GM18520 (cell line): ENCODE measurements around the gene USP21.

Source experiments
- ATAC-seq: cut with Tn5 transposase; IDR thresholded peaks from one replicate; pipeline ENCODE4 v1.9.1; 2021; ENCODE audit not compliant: unreplicated experiment

The USP21 gene

GRCh38 chr1:161192476-161193465 is 33.5 kb downstream of the USP21 start:
- ATAC-seq: peak; percentile 46

DNA sequence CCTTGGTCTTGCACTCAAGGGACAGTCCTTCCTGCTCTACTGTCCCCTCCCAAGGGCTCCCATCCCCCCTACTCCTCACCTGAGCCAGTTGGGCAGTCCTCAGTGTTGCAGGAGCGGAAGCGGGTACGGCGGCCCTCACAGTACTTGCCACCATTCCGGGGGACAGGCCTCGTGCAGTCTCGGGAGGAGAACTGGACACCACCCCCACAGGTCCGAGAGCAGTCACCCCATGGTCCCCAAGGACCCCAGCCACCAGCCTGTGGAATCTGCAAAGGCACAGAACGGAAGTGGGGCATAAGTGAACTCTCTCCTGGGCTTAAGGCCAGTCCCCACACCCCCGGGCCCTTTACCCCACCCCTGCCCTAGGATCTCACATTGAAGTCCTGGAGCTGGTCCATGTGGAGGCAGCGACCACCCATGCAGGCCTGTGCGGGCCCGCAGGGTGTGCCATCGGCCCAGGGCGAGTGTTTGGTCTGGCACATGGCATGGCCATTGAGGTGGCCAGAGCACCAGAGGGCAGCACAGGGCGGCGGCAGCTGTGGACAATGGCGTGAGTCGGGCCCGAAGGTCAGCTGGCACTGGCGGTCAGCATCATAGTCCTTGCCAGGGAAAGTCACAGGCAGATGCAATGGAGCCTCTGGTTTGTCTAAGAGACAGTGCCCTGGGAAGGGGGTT is 34.4 kb downstream of the USP21 start:
- ATAC-seq: no peak

DNA sequence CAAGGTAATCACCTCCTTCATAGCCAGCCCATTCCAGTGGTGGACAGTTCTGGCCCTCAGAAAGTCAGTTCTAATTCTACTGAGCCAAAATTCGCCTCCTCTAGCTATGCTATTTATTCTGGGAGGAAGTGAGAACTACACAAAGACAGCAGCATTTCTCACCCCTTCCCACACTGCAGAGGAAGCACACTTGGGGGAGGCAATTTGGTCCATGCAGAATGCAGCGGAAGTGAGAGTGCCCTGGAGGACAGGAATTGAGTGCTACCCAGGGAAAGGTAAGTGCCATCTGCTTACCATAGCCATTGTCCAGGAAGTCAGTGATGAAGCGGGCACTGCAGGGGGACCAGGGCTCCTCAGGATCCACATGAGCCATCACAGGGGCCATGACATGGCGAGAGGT is 35.9 kb downstream of the USP21 start:
- no peak for ATAC-seq

DNA sequence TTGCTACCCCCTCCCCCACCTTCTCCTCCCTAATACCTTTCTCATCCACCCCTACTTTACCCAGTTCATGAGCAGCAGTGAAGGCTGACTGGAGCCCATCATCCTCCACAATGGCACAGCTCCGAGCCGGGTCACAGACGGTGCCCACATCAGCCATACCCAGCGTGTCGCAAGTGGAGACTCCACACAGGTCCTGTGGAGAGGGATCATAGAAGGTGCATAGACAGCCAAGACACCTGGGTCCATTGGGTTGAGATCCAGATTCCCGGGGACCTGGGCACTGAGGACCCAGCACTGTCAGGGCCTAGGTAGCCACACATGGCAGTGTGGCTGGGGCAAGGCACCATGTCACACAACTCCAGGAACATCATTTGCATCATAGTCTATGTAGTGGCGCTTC is 36.8 kb downstream of the USP21 start:
- no peak for ATAC-seq

GRCh38 chr1:161196521-161197451 is 37.5 kb downstream of the USP21 start:
- no peak for ATAC-seq

DNA sequence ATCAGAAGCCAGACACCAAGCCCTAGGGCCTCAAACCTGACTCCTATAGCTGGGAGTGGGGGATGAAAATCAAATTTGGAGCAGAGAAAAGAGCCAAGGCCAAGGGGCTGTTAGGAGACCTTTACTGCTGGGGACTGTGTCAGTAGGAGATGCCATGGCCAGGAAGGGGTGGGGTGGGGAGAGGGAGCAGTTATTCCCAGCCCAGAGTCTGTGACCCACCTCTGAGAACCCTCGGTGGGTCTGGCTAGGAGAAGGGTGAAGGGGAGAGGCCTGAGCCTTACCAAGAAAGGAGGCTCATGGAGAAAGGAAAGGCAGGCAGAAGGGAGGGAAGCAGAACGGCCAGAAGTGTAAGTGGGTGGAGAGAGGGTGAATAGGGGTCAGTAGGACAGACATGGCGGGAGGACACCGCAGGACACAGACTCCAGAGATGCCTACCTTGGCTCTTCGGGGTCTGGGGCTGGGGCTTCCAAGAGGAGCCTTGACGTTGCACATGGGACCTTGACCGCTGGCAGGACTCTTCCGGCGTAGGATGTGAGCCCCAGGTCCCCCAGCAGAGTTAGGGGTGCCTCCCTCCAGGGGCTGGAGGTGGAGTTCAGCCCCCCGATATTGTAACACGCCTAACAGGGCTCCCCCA is 38.4 kb downstream of the USP21 start:
- no peak for ATAC-seq

DNA sequence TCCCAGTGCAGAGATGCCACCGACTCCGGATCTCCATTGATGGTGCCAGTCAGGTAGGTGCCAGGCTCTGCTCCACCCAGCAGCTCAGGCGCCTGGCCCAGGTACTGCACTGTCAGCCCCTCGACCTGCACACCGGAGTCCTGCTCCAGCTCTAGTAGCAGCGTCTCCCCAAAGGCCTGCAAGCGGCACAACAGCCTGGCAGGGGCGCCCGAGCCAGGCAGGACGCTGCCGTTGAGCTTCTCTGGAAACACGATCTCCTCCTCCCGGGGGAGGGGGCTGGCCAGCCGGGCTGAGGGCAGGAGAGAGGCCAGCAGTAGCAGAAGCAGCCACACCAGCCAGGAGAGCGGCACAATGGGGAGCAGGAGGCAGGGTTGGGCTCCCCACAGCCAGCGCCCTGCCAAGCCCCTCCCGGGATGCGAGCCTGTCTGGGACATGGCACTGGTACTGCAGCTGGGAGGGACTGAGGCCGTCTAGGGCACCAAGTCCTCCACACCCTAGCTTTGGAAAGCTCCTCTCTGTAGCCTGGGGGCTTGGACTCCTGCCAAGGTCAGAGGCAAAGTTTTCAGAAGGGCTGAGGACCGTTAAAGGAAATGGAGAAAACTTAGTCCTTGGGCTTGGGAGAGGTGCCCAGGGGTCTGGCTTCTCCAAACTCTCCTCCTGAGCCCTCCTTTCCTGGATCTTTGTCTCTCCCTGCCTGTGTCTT is 39.0 kb downstream of the USP21 start:
- ATAC-seq: no peak

- no peak for ATAC-seq
These were observed 39.7 kb downstream of the USP21 start, which contains the start of gene ADAMTS4 for GRCh38 chr1:161198897-161199431. ADAMTS4 (minus strand) TSS chr1:161199054; CDS start chr1:161198627, 427 bp downstream.

DNA sequence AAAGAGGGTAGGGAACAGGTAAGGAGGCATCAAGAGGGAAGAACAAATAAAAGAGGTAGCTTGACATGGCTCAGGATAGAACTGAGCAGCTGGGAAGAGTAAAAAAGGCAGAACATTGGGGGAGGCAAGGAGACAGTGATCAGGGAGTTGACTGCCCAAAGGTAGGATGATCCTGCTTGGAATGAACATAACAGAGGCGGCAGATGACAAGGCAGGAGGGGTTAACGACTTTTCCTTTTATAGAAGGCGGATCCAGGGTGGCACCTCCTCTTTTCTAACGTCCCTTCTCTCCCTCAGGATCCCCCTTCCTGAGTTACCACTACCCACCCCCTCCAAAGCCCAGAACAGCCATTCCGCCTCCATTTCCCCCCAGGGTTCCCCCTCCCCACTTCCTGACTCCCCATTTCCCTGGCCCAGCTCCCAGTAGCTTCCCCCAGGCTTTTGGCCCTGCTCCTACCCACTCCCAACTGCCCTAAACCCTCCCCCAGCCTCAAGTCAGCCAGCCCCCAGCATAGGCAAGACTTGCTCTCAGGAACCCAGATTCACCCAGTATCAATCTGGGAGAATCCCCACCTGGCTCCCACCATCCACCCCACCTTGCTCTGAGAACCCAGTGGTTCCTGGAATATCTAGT is 40.3 kb downstream of the USP21 start:
- no peak for ATAC-seq

DNA sequence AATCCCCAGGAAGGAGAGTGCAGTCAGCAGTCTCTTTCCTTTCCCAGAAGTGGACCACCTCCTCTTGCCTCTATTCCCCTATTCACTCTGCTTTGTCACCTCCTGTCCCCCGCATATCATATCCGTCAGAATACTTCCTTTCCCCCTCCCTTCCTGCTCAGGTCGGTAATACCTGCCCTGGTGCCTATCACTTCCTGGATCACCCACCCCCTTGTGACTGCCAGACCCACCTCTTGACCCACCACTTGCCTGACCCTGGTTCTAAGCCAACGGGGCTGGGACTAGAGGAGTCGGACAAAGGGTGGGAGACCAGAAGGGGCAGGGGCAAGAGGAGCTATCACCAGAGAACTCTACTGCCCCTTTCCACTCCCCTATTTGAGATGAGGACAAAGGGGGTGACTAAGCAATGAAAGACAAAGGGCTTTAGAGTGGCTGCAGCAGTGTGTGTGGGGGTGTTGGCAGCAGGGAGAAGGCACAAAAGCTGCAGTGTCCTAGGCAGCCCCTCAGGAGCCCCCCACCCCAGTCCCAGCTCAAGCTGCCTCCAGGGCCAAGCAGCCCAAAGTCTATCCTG is 41.2 kb downstream of the USP21 start:
- ATAC-seq: no peak

GRCh38 chr1:161200992-161201835 is 41.9 kb downstream of the USP21 start:
- no peak for ATAC-seq

DNA sequence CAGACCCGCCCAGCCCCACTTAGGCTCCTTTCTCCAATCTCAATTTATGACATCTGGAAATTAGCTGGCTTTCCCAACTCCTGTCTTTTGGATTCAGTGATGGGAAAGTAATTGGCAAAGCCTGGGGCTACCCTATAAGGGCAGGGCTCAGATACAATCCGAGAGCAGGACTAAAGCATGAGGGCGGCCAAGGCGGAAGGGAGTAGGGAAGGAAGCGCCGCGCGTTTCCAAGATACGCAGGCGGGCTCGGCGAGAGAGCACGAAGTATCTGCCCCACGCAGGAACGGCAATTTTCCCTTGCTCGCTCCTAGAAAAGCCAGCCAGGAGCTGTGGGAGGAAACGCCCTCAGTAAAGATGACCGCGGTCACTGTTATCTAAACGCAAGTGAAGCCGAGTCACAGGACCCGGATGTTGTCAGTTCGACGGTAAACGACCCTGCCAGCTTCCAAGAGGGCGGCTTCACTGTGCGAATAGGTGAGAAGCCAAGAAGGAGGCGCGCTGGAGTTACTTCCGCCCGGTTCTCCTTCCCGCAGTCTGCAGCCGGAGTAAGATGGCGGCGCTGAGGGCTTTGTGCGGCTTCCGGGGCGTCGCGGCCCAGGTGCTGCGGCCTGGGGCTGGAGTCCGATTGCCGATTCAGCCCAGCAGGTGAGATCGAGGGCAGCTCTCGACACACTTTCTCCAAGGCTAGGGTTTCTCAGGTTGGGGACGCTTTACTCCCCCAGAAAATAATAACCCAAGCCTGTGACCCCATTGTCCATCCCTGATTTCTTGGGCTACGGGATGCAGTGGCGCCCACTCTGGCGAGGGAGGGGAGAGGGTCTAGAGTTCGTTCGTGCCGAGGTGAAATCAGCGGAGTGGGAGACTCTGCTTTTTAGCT is 42.8 kb downstream of the USP21 start, which contains the start of gene NDUFS2:
NDUFS2 (plus strand) TSS at position 532 of the 877 bp plus-strand sequence; CDS start at position 551, 19 bp downstream.
- ATAC-seq: peak; percentile 83

DNA sequence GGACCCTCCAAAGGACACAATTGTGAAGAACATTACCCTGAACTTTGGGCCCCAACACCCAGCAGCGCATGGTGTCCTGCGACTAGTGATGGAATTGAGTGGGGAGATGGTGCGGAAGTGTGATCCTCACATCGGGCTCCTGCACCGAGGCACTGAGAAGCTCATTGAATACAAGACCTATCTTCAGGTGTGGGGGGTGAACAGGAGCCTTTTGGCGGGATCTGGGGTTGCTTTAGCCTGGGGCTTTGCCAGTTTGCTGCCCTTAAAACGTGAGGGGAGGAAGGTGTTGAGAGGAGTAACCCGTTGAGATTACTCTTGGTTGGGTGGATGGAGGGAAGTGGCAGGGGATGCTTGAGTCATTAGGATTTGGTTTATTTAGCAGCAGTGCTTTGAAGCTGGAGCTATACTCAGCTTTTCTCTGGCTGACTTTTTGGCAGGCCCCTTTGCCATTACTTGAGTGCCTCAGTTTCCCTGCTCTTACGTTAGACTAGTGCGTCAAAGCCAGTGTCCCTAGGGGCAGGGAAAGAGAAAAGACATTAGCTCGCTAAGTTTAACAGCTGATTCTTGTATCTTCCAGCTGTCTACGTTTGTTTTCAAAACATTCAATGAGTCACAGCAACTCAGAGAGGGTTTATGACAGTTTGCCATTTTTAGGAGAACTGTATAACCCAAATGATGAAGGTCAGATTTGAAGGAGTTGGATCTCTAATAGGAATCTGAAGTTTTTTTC is 47.3 kb downstream of the USP21 start:
- ATAC-seq: no peak

GRCh38 chr1:161207173-161207572 is 47.9 kb downstream of the USP21 start:
- no peak for ATAC-seq

GRCh38 chr1:161209790-161210409 is 50.6 kb downstream of the USP21 start:
- ATAC-seq: no peak

DNA sequence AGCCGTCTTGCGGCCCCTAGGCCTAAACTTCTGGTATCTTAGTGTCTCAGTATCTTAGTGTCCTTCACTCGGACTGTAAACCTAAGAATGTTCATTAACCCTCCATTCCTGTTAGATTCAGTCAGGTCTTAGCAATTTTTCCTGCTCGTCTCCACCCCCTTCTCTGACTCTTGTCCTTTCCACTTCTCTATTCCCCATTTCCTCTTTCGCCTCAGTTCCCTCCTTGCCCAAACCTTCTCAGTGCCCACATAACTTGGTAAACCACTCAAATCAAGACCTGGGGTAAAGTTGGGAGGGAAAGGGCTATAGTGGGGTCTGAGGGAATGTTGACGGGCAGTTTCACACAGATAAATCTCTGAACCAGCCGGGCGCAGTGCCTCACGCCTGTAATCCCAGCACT is 55.1 kb downstream of the USP21 start:
- ATAC-seq: no peak
